CD4-positive, alpha-beta T cell treated with Interleukin-10 for 1 hour (primary cell): Measurements from ENCODE around the gene DLG2.

ENCODE experiments used
- DNase-seq: peaks from one replicate; pipeline ENCODE4 v3.0.0-alpha.2; 2020

Gene DLG2

DNA sequence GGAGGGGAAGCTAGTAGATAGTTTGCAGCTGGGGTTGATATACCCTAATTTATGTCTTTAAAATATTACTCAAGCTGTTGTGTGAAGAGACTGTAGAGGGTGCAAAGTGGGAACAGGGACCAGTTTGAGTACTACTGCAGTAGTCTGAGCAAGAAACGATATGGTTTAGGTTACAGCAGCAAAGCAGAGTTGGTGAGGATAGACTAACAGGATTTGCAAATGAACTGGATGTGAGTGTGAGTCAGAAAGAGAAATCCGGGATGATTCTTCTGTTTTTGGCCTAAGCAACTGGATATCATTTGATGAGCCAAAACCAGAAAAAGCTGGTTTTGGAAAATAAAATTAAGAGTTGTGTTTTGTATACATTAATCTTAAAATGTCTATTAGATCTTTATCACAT, 1591.5 kb downstream of the DLG2 start:
- DNase-seq = no peak

DNA sequence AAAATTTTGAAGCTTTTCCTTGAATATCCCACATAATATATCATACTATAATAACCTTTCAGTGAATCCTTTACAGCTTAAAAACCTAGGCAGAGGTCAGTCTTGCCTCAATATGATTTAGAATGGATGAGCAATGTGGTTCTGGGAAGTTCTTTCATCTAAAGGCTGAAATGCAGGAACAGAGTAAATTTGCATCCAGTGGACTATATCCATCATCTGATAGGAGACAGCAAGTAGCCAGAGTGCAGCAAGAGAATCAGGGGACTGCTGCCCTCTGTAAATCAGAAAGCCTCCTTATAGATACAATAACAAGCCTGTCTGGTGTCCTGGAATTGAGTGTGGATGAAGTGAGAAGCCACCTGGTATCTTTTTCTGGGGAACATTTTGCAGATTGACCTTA, 1592.7 kb downstream of the DLG2 start:
- DNase-seq = no peak

DNA sequence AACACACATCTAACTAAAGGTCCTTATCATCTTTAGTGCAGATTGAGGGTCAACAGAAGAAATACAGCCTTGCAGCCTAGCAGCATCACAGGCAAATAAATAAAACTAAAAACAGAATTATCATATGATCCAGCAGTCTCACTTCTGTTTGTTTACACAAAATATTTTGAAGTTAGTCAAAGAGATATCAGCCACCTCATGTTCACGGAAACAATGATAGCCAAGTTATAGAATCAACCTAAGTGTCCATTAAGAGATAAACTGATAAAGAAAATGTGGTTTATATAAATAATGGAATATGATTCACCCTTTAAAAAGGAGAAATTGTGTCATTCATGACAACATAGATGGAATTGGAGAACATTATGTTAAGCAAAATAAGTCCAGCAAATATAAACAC, 1602.9 kb downstream of the DLG2 start:
- DNase-seq = no peak

DNA sequence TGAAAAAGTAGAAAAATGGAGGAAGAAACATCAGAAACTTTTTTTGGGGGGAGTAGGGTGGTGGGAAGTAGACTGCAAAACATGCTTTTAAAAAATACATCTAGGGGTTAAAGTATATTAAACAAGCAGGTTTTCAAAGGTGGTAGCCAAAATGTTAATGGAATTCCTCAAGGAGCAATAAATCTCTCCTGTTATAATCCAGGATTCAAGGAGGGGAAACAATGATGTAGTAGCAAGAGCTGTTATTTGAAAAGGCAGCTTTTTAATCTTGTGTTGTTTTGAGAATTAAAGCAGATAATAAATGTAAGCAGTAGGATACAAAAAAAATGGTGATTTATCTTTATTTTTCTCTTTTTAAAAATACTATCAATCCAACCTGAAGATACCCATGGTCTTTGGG, 1604.4 kb downstream of the DLG2 start:
- DNase-seq = no peak

DNA sequence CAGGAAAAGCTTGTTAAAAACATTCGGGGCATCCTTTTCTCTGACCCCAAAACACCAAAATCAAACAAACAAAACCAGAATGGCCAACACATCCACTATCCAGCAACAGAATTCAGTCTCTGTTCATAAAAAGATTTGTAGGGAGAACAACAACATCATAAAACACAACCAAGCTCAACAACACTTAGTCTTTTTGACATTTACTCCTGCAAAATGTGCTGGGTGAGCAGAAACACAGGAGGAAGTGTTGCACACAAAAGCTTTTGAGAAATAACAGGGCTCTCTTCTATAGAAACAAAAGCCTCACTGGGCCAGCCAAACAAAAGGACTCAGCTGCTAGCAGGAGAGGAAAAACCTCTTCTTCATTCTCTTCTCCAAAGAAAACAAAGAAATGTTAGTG, 1604.9 kb downstream of the DLG2 start:
- DNase-seq = no peak

DNA sequence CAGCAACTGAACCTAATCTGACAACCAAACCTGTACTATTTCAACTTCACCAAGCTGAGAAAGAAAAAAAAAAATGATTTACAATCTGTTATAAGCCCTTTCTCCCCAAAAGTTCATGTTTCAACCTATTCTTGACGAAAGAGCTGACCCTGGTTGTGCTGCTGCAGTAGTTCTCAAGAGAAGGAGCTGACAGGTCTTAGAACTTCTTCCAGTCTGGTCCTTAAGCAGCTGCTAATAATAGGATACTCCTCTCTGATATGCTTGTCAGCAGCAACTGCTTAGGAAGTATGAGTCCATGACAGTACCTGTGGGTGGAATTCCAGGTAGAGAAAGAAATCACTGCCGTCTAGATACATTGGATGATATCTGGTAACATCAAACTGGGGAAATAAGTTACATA, 1605.9 kb downstream of the DLG2 start:
- DNase-seq = no peak

DNA sequence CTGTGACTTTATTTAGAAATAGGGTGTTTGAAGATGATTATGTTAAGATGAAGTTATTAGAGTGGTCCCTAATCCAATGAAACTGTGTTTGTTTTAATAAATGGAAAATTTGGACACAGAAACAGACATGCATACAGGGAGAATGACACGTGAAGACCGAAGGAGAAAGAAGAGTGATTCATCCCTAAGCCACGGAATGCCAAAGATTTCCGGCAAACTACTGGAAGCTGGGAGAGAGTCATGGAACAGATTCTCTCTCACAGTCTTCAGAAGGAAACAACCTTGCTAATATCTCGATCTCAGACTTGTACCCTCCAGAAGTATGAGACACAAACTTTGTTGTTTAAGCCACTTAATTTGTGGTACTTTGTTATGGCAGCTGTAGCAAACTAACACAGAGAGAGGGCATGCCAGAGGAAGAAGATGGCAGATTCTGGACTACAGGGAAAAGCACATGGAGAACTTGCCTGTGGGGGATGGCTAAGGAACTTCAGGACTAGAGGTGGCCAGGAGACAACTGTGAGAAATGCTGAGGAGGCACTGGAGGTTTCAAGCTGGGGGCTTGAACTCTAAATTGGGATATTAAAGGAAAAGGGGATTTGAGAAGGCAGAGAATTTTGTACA, 1607.5 kb downstream of the DLG2 start:
- no peak for DNase-seq

DNA sequence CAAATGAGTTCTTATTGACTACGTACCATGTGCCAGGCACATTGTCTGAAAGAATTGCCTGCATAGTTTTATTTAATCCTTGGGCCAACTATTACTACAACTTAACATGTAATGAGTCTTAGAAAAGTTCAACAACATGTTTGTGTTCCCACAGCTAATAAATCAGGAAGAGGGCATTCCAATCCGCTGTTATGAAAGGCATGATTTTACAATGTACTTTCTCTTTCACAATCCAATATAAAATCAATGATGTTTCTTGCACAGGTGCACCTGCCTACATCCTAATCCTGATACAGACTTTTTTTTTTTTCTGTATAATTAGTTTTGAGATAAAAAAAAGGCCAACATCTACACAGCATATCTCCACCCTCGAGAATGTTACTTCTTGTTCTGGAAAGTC, 1612.6 kb downstream of the DLG2 start:
- no peak for DNase-seq

DNA sequence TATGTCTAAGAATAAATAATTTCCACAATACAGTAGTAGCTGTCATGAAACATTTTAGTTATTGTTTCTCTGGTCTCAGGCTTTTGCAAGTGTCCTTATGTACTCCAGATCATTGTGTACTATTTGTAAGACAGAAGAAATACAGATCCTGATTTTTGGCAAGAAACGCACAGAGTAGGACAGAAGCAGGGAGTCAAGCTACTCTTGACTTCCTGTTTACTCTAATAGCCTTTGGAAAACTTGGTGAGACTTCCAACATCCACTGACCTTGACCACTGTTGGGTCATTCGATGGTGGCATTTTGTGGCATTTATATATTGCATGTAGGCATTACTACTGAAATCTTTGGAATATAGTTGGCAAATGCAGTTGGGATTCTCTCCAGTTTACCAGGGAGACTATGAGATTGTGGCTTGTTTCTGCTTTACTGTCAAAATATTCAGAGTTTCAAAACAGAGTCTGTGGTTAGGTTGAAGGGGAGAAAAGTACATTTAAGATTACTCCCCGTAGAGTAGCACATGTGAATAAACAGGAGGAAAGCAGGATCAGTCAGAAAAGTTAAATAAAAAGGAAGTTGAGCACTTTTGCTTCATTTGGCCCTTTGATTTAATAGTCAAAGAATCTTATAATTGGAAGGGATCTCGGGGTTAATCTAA, 1614.8 kb downstream of the DLG2 start:
- no peak for DNase-seq

DNA sequence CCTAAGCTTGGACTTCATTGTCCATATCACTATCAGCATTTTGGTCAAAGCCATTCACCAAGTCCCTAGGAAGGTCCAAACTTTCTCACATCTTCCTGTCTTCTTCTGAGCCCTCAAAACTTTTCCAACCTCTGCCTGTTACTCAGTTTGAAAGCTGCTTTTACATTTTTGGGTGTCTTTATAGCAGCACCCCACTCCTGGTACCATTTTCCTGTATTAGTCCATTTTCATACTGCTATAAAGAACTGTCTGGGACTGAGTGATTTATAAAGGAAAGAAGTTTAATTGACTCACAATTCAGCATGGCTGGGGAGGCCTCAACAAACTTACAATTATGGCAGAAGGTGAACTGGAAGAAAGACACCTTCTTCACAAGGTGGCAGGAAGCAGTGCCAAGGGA, 1624.0 kb downstream of the DLG2 start:
- no peak for DNase-seq

DNA sequence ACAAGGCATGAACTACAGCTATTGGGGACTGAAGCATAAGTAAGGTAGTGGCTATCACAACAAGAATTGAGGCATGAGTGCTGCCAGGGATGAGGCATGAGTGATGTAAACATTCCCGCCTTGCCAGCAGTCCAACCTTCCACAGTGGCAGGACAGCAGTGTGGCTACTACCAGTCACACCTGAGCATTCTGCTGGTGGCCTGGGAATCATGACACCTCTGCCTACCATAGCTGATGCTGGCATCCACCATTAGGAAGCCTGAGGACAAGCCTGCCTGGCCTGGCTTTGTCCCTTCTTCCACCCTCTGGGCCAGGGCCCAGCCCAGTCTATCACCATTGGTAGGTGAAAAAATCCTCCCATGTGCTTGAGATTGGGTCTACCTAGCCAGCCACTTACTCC, 1628.2 kb downstream of the DLG2 start:
- DNase-seq = no peak

DNA sequence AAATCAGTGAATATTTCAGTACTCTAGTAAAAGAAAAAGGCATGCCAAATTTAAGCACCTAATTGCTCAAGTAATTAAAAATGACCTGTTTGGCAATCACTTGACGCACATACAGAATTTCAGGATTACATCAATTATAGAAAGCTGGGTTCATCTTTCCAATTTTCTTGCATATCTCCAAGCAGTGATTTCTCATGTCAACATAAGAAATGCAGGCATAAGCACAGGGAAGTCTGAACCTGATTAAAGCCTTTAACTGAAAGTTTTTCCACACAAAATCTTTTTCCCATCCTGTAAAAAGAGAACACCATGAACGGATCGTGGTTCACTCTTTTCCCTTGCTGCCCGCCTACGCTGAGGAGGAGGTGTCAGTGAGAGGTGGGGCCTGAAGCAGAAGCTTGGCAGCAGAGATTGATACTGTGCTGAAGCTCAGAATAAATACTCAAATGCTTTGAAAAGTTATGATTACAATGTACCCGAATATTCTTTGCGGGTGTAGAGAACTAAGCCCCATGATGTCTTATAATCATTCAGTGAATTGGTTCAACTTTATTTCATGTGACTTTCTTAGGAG, 1636.9 kb downstream of the DLG2 start:
- no peak for DNase-seq

DNA sequence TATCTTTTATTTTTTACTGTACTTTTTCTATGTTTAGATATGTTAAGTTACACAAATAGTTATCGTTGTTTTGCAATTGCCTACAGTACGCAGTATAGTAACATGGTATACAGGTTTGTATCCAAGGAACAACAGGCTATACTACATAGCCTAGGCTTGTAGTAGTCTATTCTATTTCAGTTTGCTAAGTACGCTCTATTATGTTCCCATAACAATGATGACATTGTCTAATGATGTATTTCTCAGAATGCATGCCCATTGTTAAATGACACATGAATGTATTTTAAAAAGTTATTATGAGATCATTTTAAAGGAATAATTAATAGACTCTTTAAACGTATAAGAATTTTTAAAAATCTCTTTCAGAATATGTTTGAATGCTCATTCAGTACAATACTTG, 1644.3 kb downstream of the DLG2 start:
- DNase-seq = no peak

DNA sequence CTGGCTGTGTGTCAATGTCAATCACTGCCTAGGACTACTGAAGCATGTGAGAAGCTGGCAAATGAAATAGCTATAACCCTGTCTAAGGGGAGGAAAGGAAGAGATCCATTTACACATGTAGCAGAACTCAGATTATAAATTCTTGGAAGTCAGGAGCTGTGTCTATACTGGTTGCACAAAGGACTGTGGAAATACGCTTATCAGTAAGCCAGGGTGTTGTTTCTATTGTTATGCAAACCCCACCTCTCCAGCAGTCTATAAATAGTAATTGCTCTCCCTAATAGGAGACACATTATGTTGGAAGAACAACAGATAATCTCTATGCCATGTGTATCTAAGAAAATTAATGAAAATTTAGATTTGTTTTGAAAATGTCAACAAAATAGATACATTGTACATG, 1647.6 kb downstream of the DLG2 start:
- no peak for DNase-seq

DNA sequence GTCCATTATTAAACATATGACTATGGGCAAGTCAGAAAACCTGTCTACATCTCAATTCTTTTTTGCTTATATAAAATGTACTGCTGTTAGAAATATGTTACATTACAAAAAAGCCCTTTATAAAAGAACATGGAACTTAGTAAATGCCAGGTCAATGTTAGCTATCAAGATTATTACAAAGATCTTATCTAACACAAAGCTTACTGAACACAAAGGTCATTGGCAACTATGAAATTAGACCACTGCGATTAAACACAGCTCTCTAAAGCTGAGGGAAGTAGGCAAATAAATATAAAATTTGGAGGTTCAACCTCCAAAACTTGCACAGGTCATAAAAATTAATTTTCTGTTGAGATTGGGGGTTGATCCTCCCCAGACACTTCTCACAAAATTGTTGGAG, 1648.2 kb downstream of the DLG2 start:
- DNase-seq = no peak

DNA sequence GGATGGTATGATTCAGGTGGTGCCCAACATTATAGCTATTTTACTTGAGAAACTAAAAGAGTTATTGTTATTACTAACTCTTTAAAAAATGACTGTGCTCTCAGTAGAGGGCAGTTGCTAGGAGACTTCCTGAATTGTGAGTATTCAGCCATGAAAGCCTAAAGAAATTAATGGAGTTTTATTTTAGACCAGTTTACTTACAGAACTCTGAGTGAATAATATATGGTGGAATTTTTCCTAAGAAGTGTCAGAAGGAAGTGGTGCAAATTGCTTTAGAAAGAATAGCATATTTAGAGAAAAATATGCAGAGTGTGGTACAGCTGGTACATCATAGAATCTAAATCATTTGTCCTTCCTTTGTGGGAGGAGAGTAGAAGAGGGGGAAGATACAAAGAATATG, 1651.1 kb downstream of the DLG2 start:
- no peak for DNase-seq

DNA sequence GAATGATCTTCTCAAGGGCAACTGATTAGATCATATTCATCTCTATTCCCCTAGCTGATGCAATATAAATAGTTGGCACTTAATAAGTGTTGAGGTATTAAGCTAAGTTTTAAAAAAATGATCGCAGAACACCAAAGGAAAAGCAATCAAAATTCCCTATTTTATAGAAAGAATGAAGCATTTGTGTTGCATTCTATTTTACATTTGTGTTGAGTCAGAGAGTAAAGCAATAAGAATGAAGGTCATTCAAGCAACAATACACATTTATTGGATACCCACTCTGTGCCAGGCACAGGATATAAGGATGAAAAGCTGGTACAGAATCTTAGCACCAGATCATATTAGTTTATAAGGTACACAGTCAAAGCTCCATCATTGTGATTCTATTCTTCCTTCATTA, 1654.6 kb downstream of the DLG2 start:
- DNase-seq = no peak

DNA sequence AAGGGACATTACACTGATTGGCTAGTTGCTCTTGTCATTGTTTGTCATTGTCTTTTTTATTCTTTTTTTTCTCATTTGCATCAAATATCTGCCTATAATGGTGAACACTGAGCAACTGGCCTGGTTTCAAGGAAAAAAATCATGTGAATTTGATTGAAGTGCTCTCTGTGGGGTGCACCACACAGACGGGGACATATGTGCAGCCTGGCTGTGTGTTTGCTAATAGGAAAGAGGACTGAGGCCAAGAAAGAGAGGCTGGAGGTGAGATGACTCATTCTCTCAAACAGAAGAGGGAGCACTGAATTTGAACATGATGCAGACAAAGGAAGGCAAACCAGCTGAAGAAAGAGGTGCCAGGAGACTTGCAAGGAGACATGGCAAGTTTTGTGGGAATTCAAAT, 1656.1 kb downstream of the DLG2 start:
- DNase-seq = no peak

DNA sequence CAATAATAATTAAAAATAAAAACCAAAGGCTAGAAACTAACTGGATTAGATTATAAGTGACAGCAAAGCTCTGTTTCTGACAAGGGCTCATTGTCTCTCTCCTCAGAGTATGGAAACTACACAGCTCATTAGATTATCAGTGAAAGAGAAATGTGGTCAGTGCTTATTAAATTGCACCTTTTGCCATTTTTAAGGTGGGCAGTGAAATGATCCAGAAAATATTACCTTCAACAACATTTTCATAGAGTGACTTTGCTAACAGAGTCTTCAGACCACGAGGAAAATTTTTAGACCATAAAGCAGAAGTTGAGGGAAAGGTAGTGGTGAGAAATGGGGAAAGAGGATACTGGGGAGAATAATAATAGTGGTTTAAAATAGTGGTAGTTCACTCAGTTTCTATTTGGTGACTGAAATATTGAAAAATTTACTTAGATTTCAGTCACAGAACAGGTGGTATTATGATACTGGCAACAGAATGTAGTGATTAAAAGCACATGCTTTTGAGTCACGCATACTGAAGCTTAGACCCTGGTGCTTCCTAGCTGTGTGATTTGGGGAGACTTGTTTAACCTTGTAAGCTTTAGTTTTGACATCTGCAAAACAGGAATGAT, 1657.0 kb downstream of the DLG2 start:
- no peak for DNase-seq

DNA sequence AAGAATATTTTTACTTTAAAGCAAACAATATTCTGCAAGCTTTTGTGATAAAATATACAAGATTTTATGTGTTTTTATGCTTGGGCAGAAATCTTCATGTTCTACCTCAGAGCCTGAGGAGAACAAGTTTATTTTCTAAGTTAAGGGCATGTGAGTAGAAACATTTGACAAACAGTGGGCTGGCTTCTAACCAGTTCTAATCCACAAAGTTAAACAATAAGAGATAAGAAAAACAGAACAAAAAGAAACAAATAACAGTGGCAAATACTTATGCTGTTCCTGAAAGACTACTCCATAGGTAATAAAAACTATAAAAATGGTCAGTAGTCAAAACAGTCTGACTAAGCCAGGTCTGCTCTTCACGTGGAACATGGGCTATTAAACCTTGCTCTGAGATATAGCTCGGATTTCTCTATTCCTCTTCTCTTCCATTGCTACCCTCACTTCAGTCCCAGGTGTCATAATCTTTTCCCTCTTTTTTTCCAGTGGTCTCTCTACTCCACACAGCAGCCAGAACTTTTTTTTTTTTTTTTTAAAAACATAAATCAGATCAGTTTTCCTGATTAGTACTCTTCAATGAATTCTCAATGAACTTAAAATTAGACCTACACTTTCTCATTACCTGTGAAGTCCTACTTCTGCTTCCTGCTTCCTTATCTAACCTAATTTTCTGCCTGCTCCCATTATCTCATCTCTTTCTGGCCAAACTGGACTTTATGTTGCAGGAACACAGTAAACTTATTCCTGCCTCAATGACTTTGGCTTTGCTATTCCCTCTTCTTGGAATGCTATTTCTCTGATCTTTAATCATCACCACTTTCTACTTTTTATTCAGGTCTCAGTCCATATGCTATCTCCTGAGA, 1669.9 kb downstream of the DLG2 start:
- no peak for DNase-seq

DNA sequence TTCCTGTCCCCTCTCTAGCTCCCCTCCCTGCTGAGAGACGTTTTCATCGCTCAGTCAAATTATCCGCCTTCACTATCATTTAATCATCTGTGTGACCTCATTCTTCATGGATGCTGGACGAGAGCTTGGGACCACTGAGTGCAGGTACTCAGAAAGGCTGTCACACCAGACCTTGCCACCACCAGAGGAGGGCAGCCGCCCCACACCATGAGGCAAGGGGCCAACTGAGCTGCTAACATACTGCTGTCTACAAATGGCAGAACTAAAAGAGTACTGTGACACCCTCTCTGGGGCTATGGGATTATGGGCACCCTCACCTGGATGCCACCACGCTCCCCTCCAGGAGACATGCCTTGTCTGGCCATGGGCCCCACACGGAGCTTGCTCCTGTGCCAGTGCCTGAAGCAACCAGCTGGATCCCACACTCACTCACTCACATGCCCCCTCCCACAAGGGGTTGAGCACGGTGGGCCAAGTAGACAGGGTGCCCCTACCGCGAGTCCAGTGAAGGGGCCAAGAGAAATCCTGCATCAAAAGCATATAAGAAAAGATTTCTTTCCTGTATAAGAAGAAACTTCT, 1670.9 kb downstream of the DLG2 start:
- no peak for DNase-seq

DNA sequence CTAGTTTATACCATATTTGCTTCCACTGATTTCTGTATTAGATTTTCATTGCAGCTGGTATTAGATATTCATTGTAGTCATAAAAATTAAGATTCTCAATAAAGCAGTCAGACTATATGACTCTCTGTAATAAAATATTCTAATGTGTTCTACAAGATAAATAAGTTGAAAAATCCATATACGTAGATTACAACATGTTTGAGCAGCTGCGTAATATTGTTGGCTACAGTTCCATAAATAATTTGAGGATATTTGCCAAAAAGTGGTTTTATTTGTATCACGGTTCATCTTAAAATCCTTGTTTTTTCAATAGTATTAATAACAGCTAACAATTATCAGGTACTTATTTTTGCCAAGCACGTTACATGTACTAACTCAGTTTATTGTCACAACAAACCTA, 1672.4 kb downstream of the DLG2 start:
- no peak for DNase-seq

DNA sequence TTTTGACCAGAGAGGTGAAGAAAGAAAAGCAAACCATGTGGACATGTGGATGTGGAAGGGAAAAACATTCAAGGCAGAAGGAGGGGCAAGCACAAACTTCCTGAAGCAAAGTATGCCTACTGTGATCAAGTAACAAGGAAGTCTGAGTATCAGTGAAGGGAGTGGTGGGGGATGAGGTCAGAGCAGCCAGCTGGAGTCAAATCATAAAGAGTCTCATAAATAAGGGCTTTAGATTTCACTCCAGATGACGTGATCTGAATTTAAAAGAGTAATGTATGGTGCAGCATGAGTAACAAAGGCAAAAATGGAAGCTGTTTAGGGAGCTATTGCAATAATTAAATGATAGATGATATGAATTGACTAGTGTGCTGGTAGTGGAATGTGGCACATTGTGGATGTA, 1675.6 kb downstream of the DLG2 start:
- no peak for DNase-seq
